ENCODE measurements around the gene SLC35A4.

The SLC35A4 gene

GRCh38 chr5:140564196-140565023 is at the start of gene SLC35A4, which contains the start of gene APBB3:
TSS of gene SLC35A4 (plus strand) at chr5:140564828. CDS start at chr5:140567170, 2,342 bp downstream.
TSS of gene APBB3 (minus strand) at chr5:140564598. CDS start at chr5:140564245, 353 bp downstream.
- Histone ChIP-seq H3K36me3 (ENCODE audit: control insufficient read depth, insufficient read depth, low read length) (peaks cover 9% of the 10 kb centered on the region), H3K4me3 (ENCODE audit: low read length) (peak within 1 kb of the TSS; percentile 83), H3K27me3 (ENCODE audit: control insufficient read depth, insufficient read depth, low read length) (no peaks in the 10 kb centered on the region), H3K9ac (ENCODE audit: low read length) (peak within 1 kb of the TSS; percentile 79), H3K4me1 (ENCODE audit: control insufficient read depth, insufficient read depth, low read length) (peaks cover 19% of the 10 kb centered on the region), H3K27ac (ENCODE audit: low read depth, low read length) (peak within 1 kb of the TSS; percentile 93)

- H3K36me3 ChIP-seq (ENCODE audit: control insufficient read depth, insufficient read depth, low read length): peaks cover 17% of the 10 kb centered on the region
- H3K9ac ChIP-seq (ENCODE audit: low read length): no peak overlapping the region
- no peaks in the 10 kb centered on the region for H3K27me3 ChIP-seq (ENCODE audit: control insufficient read depth, insufficient read depth, low read length)
- H3K27ac ChIP-seq (ENCODE audit: low read depth, low read length): no peak overlapping the region
- H3K4me1 ChIP-seq (ENCODE audit: control insufficient read depth, insufficient read depth, low read length): no peaks in the 10 kb centered on the region
- H3K4me3 ChIP-seq (ENCODE audit: low read length): no peak overlapping the region
These were observed 40.6 kb upstream of the SLC35A4 start for GRCh38 chr5:140524003-140524402.

- no peaks in the 10 kb centered on the region for H3K27me3 ChIP-seq (ENCODE audit: control insufficient read depth, insufficient read depth, low read length)
- peaks cover 7% of the 10 kb centered on the region for H3K36me3 ChIP-seq (ENCODE audit: control insufficient read depth, insufficient read depth, low read length)
- H3K9ac ChIP-seq (ENCODE audit: low read length): no peak overlapping the region
These were observed 24.4 kb upstream of the SLC35A4 start for GRCh38 chr5:140540227-140540626.

GRCh38 chr5:140542972-140543371 is 21.7 kb upstream of the SLC35A4 start:
- peaks cover 5% of the 10 kb centered on the region for H3K36me3 ChIP-seq (ENCODE audit: control insufficient read depth, insufficient read depth, low read length)
- H3K9ac ChIP-seq (ENCODE audit: low read length): no peak overlapping the region
- H3K4me1 ChIP-seq (ENCODE audit: control insufficient read depth, insufficient read depth, low read length): peaks cover 10% of the 10 kb centered on the region
- H3K4me3 ChIP-seq (ENCODE audit: low read length): no peak overlapping the region
- no peaks in the 10 kb centered on the region for H3K27me3 ChIP-seq (ENCODE audit: control insufficient read depth, insufficient read depth, low read length)
- no peak overlapping the region for H3K27ac ChIP-seq (ENCODE audit: low read depth, low read length)

More at GRCh38 chr5:140540227-140540626, 24.4 kb upstream of the SLC35A4 start:
- Histone ChIP-seq H3K27ac (ENCODE audit: low read depth, low read length) (no peak overlapping the region), H3K4me1 (ENCODE audit: control insufficient read depth, insufficient read depth, low read length) (no peaks in the 10 kb centered on the region), H3K4me3 (ENCODE audit: low read length) (no peak overlapping the region)

GRCh38 chr5:140544986-140545385 is 19.6 kb upstream of the SLC35A4 start:
- H3K9ac ChIP-seq (ENCODE audit: low read length): no peak overlapping the region

GRCh38 chr5:140545606-140546005 is 19.0 kb upstream of the SLC35A4 start:
- Histone ChIP-seq H3K4me3 (ENCODE audit: low read length) (no peak overlapping the region), H3K36me3 (ENCODE audit: control insufficient read depth, insufficient read depth, low read length) (peaks cover 12% of the 10 kb centered on the region), H3K27ac (ENCODE audit: low read depth, low read length) (no peak overlapping the region), H3K4me1 (ENCODE audit: control insufficient read depth, insufficient read depth, low read length) (peaks cover 35% of the 10 kb centered on the region), H3K9ac (ENCODE audit: low read length) (no peak overlapping the region), H3K27me3 (ENCODE audit: control insufficient read depth, insufficient read depth, low read length) (no peaks in the 10 kb centered on the region)

More at GRCh38 chr5:140544986-140545385, 19.6 kb upstream of the SLC35A4 start:
- H3K4me1 ChIP-seq (ENCODE audit: control insufficient read depth, insufficient read depth, low read length): peaks cover 29% of the 10 kb centered on the region
- H3K4me3 ChIP-seq (ENCODE audit: low read length): no peak overlapping the region
- H3K36me3 ChIP-seq (ENCODE audit: control insufficient read depth, insufficient read depth, low read length): peaks cover 6% of the 10 kb centered on the region
- no peak overlapping the region for H3K27ac ChIP-seq (ENCODE audit: low read depth, low read length)
- H3K27me3 ChIP-seq (ENCODE audit: control insufficient read depth, insufficient read depth, low read length): no peaks in the 10 kb centered on the region

- peaks cover 36% of the 10 kb centered on the region for H3K4me1 ChIP-seq (ENCODE audit: control insufficient read depth, insufficient read depth, low read length)
- no peaks in the 10 kb centered on the region for H3K27me3 ChIP-seq (ENCODE audit: control insufficient read depth, insufficient read depth, low read length)
- peaks cover 19% of the 10 kb centered on the region for H3K36me3 ChIP-seq (ENCODE audit: control insufficient read depth, insufficient read depth, low read length)
- no peak overlapping the region for H3K9ac ChIP-seq (ENCODE audit: low read length)
- peak overlapping the region; percentile 76 for H3K27ac ChIP-seq (ENCODE audit: low read depth, low read length)
- H3K4me3 ChIP-seq (ENCODE audit: low read length): peak overlapping the region; percentile 65
These were observed 17.6 kb upstream of the SLC35A4 start for GRCh38 chr5:140546851-140547507.

GRCh38 chr5:140547508-140548299 is 16.9 kb upstream of the SLC35A4 start, which contains the start of gene EIF4EBP3:
TSS of gene EIF4EBP3 (plus strand) at chr5:140547662. CDS start at chr5:140547738, 76 bp downstream.
- peaks cover 36% of the 10 kb centered on the region for H3K4me1 ChIP-seq (ENCODE audit: control insufficient read depth, insufficient read depth, low read length)
- peak within 1 kb of the TSS; percentile 93 for H3K27ac ChIP-seq (ENCODE audit: low read depth, low read length)
- no peaks in the 10 kb centered on the region for H3K27me3 ChIP-seq (ENCODE audit: control insufficient read depth, insufficient read depth, low read length)
- peak within 1 kb of the TSS; percentile 65 for H3K4me3 ChIP-seq (ENCODE audit: low read length)
- H3K36me3 ChIP-seq (ENCODE audit: control insufficient read depth, insufficient read depth, low read length): peaks cover 20% of the 10 kb centered on the region
- peak within 1 kb of the TSS; percentile 16 for H3K9ac ChIP-seq (ENCODE audit: low read length)

GRCh38 chr5:140548300-140548688 is 16.3 kb upstream of the SLC35A4 start:
- Histone ChIP-seq H3K27me3 (ENCODE audit: control insufficient read depth, insufficient read depth, low read length) (no peaks in the 10 kb centered on the region), H3K9ac (ENCODE audit: low read length) (peak overlapping the region; percentile 16), H3K27ac (ENCODE audit: low read depth, low read length) (peak overlapping the region; percentile 93), H3K4me1 (ENCODE audit: control insufficient read depth, insufficient read depth, low read length) (peaks cover 36% of the 10 kb centered on the region), H3K4me3 (ENCODE audit: low read length) (peak overlapping the region; percentile 65), H3K36me3 (ENCODE audit: control insufficient read depth, insufficient read depth, low read length) (peaks cover 20% of the 10 kb centered on the region)

- Histone ChIP-seq H3K4me3 (ENCODE audit: low read length) (peak overlapping the region; percentile 65), H3K36me3 (ENCODE audit: control insufficient read depth, insufficient read depth, low read length) (peaks cover 20% of the 10 kb centered on the region), H3K9ac (ENCODE audit: low read length) (peak overlapping the region; percentile 14), H3K27me3 (ENCODE audit: control insufficient read depth, insufficient read depth, low read length) (no peaks in the 10 kb centered on the region), H3K4me1 (ENCODE audit: control insufficient read depth, insufficient read depth, low read length) (peaks cover 36% of the 10 kb centered on the region), H3K27ac (ENCODE audit: low read depth, low read length) (peak overlapping the region; percentile 93)
These were observed 15.8 kb upstream of the SLC35A4 start for GRCh38 chr5:140548791-140549190.

GRCh38 chr5:140549237-140550144 is 15.1 kb upstream of the SLC35A4 start:
- no peak overlapping the region for H3K4me3 ChIP-seq (ENCODE audit: low read length)
- peaks cover 20% of the 10 kb centered on the region for H3K36me3 ChIP-seq (ENCODE audit: control insufficient read depth, insufficient read depth, low read length)
- no peak overlapping the region for H3K9ac ChIP-seq (ENCODE audit: low read length)
- peaks cover 36% of the 10 kb centered on the region for H3K4me1 ChIP-seq (ENCODE audit: control insufficient read depth, insufficient read depth, low read length)
- H3K27ac ChIP-seq (ENCODE audit: low read depth, low read length): peak overlapping the region; percentile 93
- H3K27me3 ChIP-seq (ENCODE audit: control insufficient read depth, insufficient read depth, low read length): no peaks in the 10 kb centered on the region
